Panc1 (cell line): ENCODE data around the gene PTRH1.

Experiments
- POLR2AphosphoS5 ChIP-seq: IDR thresholded peaks from 2 replicates; pipeline ENCODE4 v1.6.1; 2012; ENCODE audit warnings: mild to moderate bottlenecking, low read depth, low read length, moderate library complexity
- TF ChIP-seq, protein P1 (sequence below): fragments of 450-650 bp; IDR thresholded peaks from 2 replicates; pipeline ENCODE4 v1.5.1; 2017; ENCODE audit warnings: mild to moderate bottlenecking

DNA sequence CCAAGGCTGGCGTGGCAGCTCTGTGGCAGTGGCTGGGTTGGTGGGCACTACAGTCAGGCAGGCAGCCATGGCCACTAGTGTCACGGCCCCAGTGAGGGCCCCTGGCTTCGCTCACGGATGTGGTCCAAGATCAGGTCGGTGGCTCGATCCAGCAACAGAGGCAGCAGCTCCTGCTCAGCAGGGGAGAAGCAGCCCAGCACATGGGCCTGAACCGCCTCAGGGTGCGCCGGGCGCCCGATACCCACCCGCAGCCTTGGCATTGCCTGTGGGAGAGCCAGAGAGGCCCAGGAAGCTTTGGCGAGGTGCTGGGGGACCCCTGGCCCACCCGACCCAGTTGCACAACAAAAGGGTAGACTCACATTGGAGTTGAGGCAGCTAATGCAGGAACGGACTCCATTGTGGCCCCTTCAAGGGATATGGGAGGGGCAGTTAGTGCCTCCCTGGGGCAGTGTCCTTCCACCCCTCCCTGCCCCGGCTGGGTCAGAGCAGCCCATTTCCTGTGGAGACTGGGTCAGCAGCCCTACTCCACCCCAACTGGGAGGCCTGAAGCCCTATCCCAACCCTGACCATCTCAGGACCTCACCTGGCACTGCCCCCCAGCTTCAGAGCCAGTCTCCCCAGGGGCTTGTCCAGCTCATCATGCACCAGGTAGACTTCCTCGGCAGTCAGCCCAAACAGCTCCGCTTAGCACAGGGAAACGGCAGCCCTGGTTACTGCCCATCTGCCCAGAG is 1.3 kb downstream of the PTRH1 start:
- TF ChIP-seq, protein P1, sequence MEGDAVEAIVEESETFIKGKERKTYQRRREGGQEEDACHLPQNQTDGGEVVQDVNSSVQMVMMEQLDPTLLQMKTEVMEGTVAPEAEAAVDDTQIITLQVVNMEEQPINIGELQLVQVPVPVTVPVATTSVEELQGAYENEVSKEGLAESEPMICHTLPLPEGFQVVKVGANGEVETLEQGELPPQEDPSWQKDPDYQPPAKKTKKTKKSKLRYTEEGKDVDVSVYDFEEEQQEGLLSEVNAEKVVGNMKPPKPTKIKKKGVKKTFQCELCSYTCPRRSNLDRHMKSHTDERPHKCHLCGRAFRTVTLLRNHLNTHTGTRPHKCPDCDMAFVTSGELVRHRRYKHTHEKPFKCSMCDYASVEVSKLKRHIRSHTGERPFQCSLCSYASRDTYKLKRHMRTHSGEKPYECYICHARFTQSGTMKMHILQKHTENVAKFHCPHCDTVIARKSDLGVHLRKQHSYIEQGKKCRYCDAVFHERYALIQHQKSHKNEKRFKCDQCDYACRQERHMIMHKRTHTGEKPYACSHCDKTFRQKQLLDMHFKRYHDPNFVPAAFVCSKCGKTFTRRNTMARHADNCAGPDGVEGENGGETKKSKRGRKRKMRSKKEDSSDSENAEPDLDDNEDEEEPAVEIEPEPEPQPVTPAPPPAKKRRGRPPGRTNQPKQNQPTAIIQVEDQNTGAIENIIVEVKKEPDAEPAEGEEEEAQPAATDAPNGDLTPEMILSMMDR, result no peak
- no peak for TF ChIP-seq POLR2AphosphoS5
